Upper lobe of left lung (tissue), 6 donors: ENCODE measurements around the gene GNG7. TPM values are rescaled to one million over a fixed set of nuclear protein-coding genes. Genes with fewer than 3 reads are reported as not detected.

Source experiments
- ATAC-seq, 2 donors: fragments of 200-7000 bp; cut with Tn5 transposase; one replicate each; pipeline ENCODE4 v1.9.1; 2022; ENCODE audit warnings: mild to moderate bottlenecking in 2 of 2, moderate library complexity in 2 of 2; ENCODE audit not compliant: low FRiP score in 2 of 2
- DNase-seq, 2 donors: peaks; one replicate each; pipeline ENCODE4 v3.0.0-alpha.2; 2019 to 2020
- H3K27ac ChIP-seq, 4 donors: fragments of 200-600 bp; sonication (generic); one replicate each; pipeline ENCODE4 v1.5.1; 2016 to 2019
- H3K27me3 ChIP-seq, 4 donors: fragments of 200-600 bp; sonication (generic); one replicate each; pipeline ENCODE4 v1.5.1; 2017 to 2019
- H3K36me3 ChIP-seq, 4 donors: fragments of 200-600 bp; sonication (generic); one replicate each; pipeline ENCODE4 v1.5.1; 2016 to 2019
- H3K4me1 ChIP-seq, 4 donors: fragments of 200-600 bp; sonication (generic); one replicate each; pipeline ENCODE4 v1.5.1; 2018 to 2019
- H3K4me3 ChIP-seq, 4 donors: fragments of 200-600 bp; sonication (generic); one replicate each; pipeline ENCODE4 v1.5.1; 2017 to 2019; ENCODE audit warnings: mild to moderate bottlenecking in 2 of 4, moderate library complexity in 1 of 4
- H3K9me3 ChIP-seq, 4 donors: fragments of 200-600 bp; sonication (generic); one replicate each; pipeline ENCODE4 v1.5.1; 2018 to 2019
- EP300 ChIP-seq, 4 donors: sonication (generic); formaldehyde crosslinking; IDR thresholded peaks; one replicate each; pipeline ENCODE4 v1.5.1; 2017; ENCODE audit warnings: antibody characterized with exemption in 4 of 4, control low read depth in 2 of 4
- POLR2A ChIP-seq, 4 donors: fragments of 450-650 bp; IDR thresholded peaks; one replicate each; pipeline ENCODE4 v1.5.1; 2016 to 2017; ENCODE audit warnings: antibody characterized with exemption in 4 of 4, mild to moderate bottlenecking in 2 of 4
- POLR2AphosphoS5 ChIP-seq, 2 donors: sonication (generic); formaldehyde crosslinking; IDR thresholded peaks; one replicate each; pipeline ENCODE4 v1.5.1; 2017; ENCODE audit warnings: antibody characterized with exemption in 2 of 2
- WGBS, 2 donors: methylation state at CpG; one replicate each; pipeline ENCODE4 v1.1.5; 2017 to 2018; 5-methylcytosine and 5-hydroxymethylcytosine counted together
- total RNA-seq, 6 donors: library from RNA; depleted of rRNA in 4 of 6; stranded (reverse); fragments of >200 nt in 4 of 6; gene quantifications; one replicate each; pipeline versions ENCODE4 v1.1.0 to v1.2.1, GENCODE V29; 2016 to 2021
- TF ChIP-seq, protein P1 (sequence below), 6 experiments: fragments of 450-650 bp in 4 of 6; fragments of 200-600 bp in 2 of 6; sonication (generic) in 2 of 6; IDR thresholded peaks; one replicate each; pipeline ENCODE4 v1.5.1; 2016 to 2019; ENCODE audit warnings: antibody characterized with exemption in 6 of 6
- donor health status: DM: no; HTN: no; CAD: no; lungs with moderate emphysema.
- donor health status: DM: no; HTN: yes; CAD: no; lungs with severe emphysema.

The GNG7 gene
- total RNA-seq, 6 donors from 2014 or later = 3.5 to 7.7 (median 7.1) TPM

DNA sequence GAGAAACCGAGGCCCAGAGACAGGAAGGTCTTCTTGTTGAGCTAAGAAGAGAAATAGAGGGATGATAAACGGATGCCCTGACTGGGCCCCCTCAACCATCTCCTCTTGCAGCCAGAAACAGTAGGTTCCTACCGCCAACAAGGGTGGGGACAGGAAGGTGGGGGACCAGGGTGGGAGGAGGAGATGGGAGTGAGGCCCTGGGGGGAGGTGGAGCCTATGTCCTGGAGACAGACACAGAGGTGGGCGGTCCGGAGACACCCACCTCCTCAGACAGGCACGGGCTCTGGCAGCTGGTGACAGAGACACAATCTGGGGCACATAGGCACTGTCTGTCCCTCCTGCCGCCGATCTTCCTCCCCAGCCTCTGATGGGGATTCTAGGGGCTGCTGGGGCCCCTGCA, 209.6 kb downstream of the GNG7 start:
- no peak for TF ChIP-seq POLR2AphosphoS5 (IDR thresholded peaks at IDR 0.05)
- DNase-seq = no peak
- Histone ChIP-seq H3K36me3 (no peaks in the 10 kb centered on the region), H3K27ac (no peak overlapping the region), H3K4me1 (peaks cover 60 to 76% (median 65%) of the 10 kb centered on the region in 4 donors), H3K4me3 (no peak overlapping the region), H3K9me3 (no peaks in the 10 kb centered on the region), H3K27me3 (peaks cover 0 to 15% (median 0%) of the 10 kb centered on the region in 4 donors)
- WGBS, 2 donors = 53 to 66% methylated on average over 6 to 7 of the region's 8 CpGs
- no peak for ATAC-seq

GRCh38 chr19:2491130-2491801, 211.2 kb downstream of the GNG7 start:
- DNase-seq (peak; percentile 90 to 94), ATAC-seq (peak in 1 of 2 donors; percentile 56)
- TF ChIP-seq, protein P1, sequence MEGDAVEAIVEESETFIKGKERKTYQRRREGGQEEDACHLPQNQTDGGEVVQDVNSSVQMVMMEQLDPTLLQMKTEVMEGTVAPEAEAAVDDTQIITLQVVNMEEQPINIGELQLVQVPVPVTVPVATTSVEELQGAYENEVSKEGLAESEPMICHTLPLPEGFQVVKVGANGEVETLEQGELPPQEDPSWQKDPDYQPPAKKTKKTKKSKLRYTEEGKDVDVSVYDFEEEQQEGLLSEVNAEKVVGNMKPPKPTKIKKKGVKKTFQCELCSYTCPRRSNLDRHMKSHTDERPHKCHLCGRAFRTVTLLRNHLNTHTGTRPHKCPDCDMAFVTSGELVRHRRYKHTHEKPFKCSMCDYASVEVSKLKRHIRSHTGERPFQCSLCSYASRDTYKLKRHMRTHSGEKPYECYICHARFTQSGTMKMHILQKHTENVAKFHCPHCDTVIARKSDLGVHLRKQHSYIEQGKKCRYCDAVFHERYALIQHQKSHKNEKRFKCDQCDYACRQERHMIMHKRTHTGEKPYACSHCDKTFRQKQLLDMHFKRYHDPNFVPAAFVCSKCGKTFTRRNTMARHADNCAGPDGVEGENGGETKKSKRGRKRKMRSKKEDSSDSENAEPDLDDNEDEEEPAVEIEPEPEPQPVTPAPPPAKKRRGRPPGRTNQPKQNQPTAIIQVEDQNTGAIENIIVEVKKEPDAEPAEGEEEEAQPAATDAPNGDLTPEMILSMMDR (IDR thresholded peaks at IDR 0.05) = no peak
- TF ChIP-seq POLR2A (IDR thresholded peaks at IDR 0.05) = no peak
- TF ChIP-seq EP300 (IDR thresholded peaks at IDR 0.05) = peak; percentile 40 to 88 (median 68)
- peak; percentile 55 to 73 for TF ChIP-seq POLR2AphosphoS5 (IDR thresholded peaks at IDR 0.05)
- Histone ChIP-seq H3K27ac (peak overlapping the region; percentile 12 to 51 (median 30)), H3K4me3 (no peak overlapping the region), H3K27me3 (peaks cover 0 to 15% (median 0%) of the 10 kb centered on the region in 4 donors), H3K4me1 (peaks cover 61 to 74% (median 64%) of the 10 kb centered on the region in 4 donors), H3K36me3 (no peaks in the 10 kb centered on the region), H3K9me3 (no peaks in the 10 kb centered on the region)
- WGBS, 2 donors = 15 to 17% methylated on average over 8 to 12 of the region's 23 CpGs

DNA sequence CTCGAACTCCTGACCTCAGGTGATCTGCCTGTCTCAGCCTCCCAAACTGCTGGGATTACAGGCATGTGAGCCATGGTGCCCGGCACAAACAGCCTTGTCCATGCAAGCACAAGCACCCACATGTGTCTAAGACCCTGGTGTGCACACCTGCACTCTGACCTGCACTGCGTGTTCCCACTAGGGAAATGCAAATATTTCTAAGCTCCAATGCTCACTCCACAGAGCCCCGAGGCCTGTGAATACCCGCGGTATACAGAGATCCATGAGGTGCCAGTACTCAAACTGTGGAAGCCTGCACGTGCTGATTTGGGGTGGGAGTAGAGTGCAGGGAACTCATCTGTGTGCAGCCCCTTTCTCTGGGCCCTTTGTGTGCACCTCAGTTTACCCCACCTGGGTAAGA, 211.8 kb downstream of the GNG7 start:
- 55 to 68% methylated on average over 7 of the region's 7 CpGs for WGBS, 2 donors
- no peak for DNase-seq
- H3K4me1 ChIP-seq = peaks cover 55 to 68% (median 58%) of the 10 kb centered on the region in 4 donors
- H3K27ac ChIP-seq = peak overlapping the region; percentile 12 to 51 (median 30)
- no peaks in the 10 kb centered on the region for H3K36me3 ChIP-seq
- peaks cover 0 to 15% (median 0%) of the 10 kb centered on the region in 4 donors for H3K27me3 ChIP-seq
- ATAC-seq = no peak
- H3K4me3 ChIP-seq = no peak overlapping the region
- no peak for TF ChIP-seq POLR2A (IDR thresholded peaks at IDR 0.05)
- TF ChIP-seq EP300 (IDR thresholded peaks at IDR 0.05) = no peak
- TF ChIP-seq, protein P1 (IDR thresholded peaks at IDR 0.05) = no peak
- TF ChIP-seq POLR2AphosphoS5 (IDR thresholded peaks at IDR 0.05) = no peak
- H3K9me3 ChIP-seq = no peaks in the 10 kb centered on the region

- DNase-seq = peak; percentile 65 to 92
- Histone ChIP-seq H3K27me3 (peaks cover 0 to 15% (median 0%) of the 10 kb centered on the region in 4 donors), H3K9me3 (no peaks in the 10 kb centered on the region), H3K4me3 (peak overlapping the region in 3 of 4 donors; percentile 46 to 53 (median 53)), H3K36me3 (no peaks in the 10 kb centered on the region), H3K27ac (peak overlapping the region; percentile 49 to 83 (median 54)), H3K4me1 (peaks cover 42 to 53% (median 45%) of the 10 kb centered on the region in 4 donors)
- WGBS, 2 donors = 4 to 5% methylated on average over 33 to 49 of the region's 78 CpGs
- TF ChIP-seq POLR2A (IDR thresholded peaks at IDR 0.05) (peak in 2 of 4 donors; percentile 24 to 59), POLR2AphosphoS5 (IDR thresholded peaks at IDR 0.05) (no peak)
- TF ChIP-seq, protein P1 (IDR thresholded peaks at IDR 0.05) = peak in 2 of 6 experiments; percentile 46 to 48
- peak in 1 of 2 donors; percentile 70 for ATAC-seq
Observed at GRCh38 chr19:2488942-2489731, 213.4 kb downstream of the GNG7 start.

DNA sequence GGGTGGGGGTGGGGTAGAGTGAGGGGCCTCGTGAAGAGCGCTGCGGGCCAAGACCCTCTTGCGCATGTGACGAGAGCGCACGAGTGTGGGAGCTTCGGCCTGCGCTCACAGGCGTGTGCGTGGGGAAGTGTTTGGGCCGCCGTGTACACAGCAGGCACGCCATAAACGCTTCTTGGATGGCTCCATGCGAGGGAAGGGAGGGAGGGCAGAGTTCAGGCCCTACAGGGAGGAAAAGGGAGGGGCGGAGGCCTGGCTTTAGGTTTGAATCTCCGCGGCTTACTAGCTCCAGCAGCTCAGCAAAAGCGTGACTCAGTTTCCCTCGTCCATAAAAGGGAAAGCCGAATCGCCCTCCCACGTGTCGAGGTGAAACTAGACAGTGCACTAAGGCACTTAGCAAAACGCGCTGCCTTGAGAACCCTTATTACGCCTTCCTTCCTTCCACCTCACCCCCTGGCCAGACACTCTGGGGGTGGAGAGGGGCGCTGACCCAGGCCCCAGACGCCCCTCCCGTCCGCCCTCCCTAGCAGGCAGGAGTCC, 214.0 kb downstream of the GNG7 start:
- Histone ChIP-seq H3K4me1 (peaks cover 39 to 48% (median 44%) of the 10 kb centered on the region in 4 donors), H3K4me3 (peak overlapping the region in 3 of 4 donors; percentile 46 to 53 (median 53)), H3K27ac (peak overlapping the region; percentile 49 to 83 (median 54)), H3K36me3 (no peaks in the 10 kb centered on the region), H3K9me3 (peaks cover 0 to 2% (median under 1%) of the 10 kb centered on the region in 4 donors), H3K27me3 (peaks cover 0 to 15% (median 0%) of the 10 kb centered on the region in 4 donors)
- peak in 1 of 2 donors; percentile 59 for ATAC-seq
- WGBS, 2 donors = 4 to 16% methylated on average over 16 to 31 of the region's 32 CpGs
- TF ChIP-seq POLR2AphosphoS5 (IDR thresholded peaks at IDR 0.05) (no peak), EP300 (IDR thresholded peaks at IDR 0.05) (no peak), POLR2A (IDR thresholded peaks at IDR 0.05) (no peak)
- TF ChIP-seq, protein P1 (IDR thresholded peaks at IDR 0.05) = no peak
- no peak for DNase-seq
